Measurements from ENCODE around the gene GDF7.

Gene GDF7

GRCh38 chr2:20630967-20631366 is 36.0 kb upstream of the GDF7 start:
- Histone ChIP-seq H3K36me3 (replicated peaks; ENCODE audit: low read depth, low read length) (no peaks in the 10 kb centered on the region), H3K4me1 (ENCODE audit: low read length) (no peaks in the 10 kb centered on the region), H3K79me2 (ENCODE audit: low read length) (no peaks in the 10 kb centered on the region), H3K9ac (ENCODE audit: low read length) (no peak overlapping the region), H3K4me3 (ENCODE audit: low read length) (no peak overlapping the region), H3K27ac (ENCODE audit: low read length) (no peak overlapping the region), H3K9me3 (ENCODE audit: insufficient read depth, low read length) (no peaks in the 10 kb centered on the region), H4K20me1 (ENCODE audit: insufficient read depth, low read length) (no peaks in the 10 kb centered on the region), H3K4me2 (ENCODE audit: low read length) (no peak overlapping the region), H2AFZ (ENCODE audit: low read depth, low read length) (no peak overlapping the region), H3K27me3 (ENCODE audit: low read depth, low read length) (no peaks in the 10 kb centered on the region)
- TF ChIP-seq CTCF (IDR thresholded peaks at IDR 0.05; ENCODE audit: low read depth, low read length) (no peak), EZH2phosphoT487 (IDR thresholded peaks at IDR 0.05; ENCODE audit: low read depth) (no peak)

- Histone ChIP-seq H3K4me2 (ENCODE audit: low read length) (no peak overlapping the region), H3K9ac (ENCODE audit: low read length) (no peak overlapping the region), H3K27me3 (ENCODE audit: low read depth, low read length) (no peaks in the 10 kb centered on the region), H3K27ac (ENCODE audit: low read length) (no peak overlapping the region), H2AFZ (ENCODE audit: low read depth, low read length) (no peak overlapping the region), H3K4me1 (ENCODE audit: low read length) (no peaks in the 10 kb centered on the region), H3K36me3 (replicated peaks; ENCODE audit: low read depth, low read length) (no peaks in the 10 kb centered on the region), H4K20me1 (ENCODE audit: insufficient read depth, low read length) (no peaks in the 10 kb centered on the region), H3K9me3 (ENCODE audit: insufficient read depth, low read length) (no peaks in the 10 kb centered on the region), H3K4me3 (ENCODE audit: low read length) (no peak overlapping the region), H3K79me2 (ENCODE audit: low read length) (no peaks in the 10 kb centered on the region)
- no peak for TF ChIP-seq EZH2phosphoT487 (IDR thresholded peaks at IDR 0.05; ENCODE audit: low read depth)
- no peak for TF ChIP-seq CTCF (IDR thresholded peaks at IDR 0.05; ENCODE audit: low read depth, low read length)
Observed at GRCh38 chr2:20631617-20632307, 35.2 kb upstream of the GDF7 start.

- H3K9ac ChIP-seq (ENCODE audit: low read length), result no peak overlapping the region
- H3K79me2 ChIP-seq (ENCODE audit: low read length), result no peaks in the 10 kb centered on the region
- H3K27ac ChIP-seq (ENCODE audit: low read length), result no peak overlapping the region
- no peaks in the 10 kb centered on the region for H3K36me3 ChIP-seq (replicated peaks; ENCODE audit: low read depth, low read length)
- no peaks in the 10 kb centered on the region for H3K4me1 ChIP-seq (ENCODE audit: low read length)
- H3K27me3 ChIP-seq (ENCODE audit: low read depth, low read length), result no peaks in the 10 kb centered on the region
- no peaks in the 10 kb centered on the region for H4K20me1 ChIP-seq (ENCODE audit: insufficient read depth, low read length)
- no peak overlapping the region for H3K4me2 ChIP-seq (ENCODE audit: low read length)
- TF ChIP-seq CTCF (IDR thresholded peaks at IDR 0.05; ENCODE audit: low read depth, low read length) (no peak), EZH2phosphoT487 (IDR thresholded peaks at IDR 0.05; ENCODE audit: low read depth) (no peak)
- H2AFZ ChIP-seq (ENCODE audit: low read depth, low read length), result no peak overlapping the region
- H3K9me3 ChIP-seq (ENCODE audit: insufficient read depth, low read length), result no peaks in the 10 kb centered on the region
- no peak overlapping the region for H3K4me3 ChIP-seq (ENCODE audit: low read length)
Observed at GRCh38 chr2:20632446-20632990, 34.4 kb upstream of the GDF7 start.

- Histone ChIP-seq H3K9me3 (ENCODE audit: insufficient read depth, low read length) (no peaks in the 10 kb centered on the region), H3K36me3 (replicated peaks; ENCODE audit: low read depth, low read length) (no peaks in the 10 kb centered on the region), H3K27ac (ENCODE audit: low read length) (no peak overlapping the region), H3K79me2 (ENCODE audit: low read length) (no peaks in the 10 kb centered on the region), H4K20me1 (ENCODE audit: insufficient read depth, low read length) (no peaks in the 10 kb centered on the region), H3K4me3 (ENCODE audit: low read length) (no peak overlapping the region), H2AFZ (ENCODE audit: low read depth, low read length) (no peak overlapping the region), H3K27me3 (ENCODE audit: low read depth, low read length) (no peaks in the 10 kb centered on the region), H3K4me1 (ENCODE audit: low read length) (no peaks in the 10 kb centered on the region), H3K4me2 (ENCODE audit: low read length) (no peak overlapping the region), H3K9ac (ENCODE audit: low read length) (no peak overlapping the region)
- TF ChIP-seq CTCF (IDR thresholded peaks at IDR 0.05; ENCODE audit: low read depth, low read length) (no peak), EZH2phosphoT487 (IDR thresholded peaks at IDR 0.05; ENCODE audit: low read depth) (no peak)
Observed at GRCh38 chr2:20633001-20633400, 33.9 kb upstream of the GDF7 start.
